SK-N-MC (cell line): ENCODE measurements around the gene GLG1.

ENCODE experiments used
- EZH2 ChIP-seq: fragments of 200-600 bp; sonication (generic); IDR thresholded peaks from one replicate; pipeline ENCODE4 v1.6.1; 2017; ENCODE audit warnings: antibody characterized with exemption
- FOXP2 ChIP-seq: optimal IDR thresholded peaks from 2 replicates; pipeline ENCODE3; 2011; ENCODE audit warnings: mild to moderate bottlenecking, moderate library complexity; ENCODE audit not compliant: insufficient read depth; ENCODE audit errors: extremely low read length, control extremely low read depth
- POLR2AphosphoS5 ChIP-seq: IDR thresholded peaks from 2 replicates; pipeline ENCODE4 v1.6.1; 2012; ENCODE audit warnings: mild to moderate bottlenecking, low read depth, low read length, borderline replicate concordance

GRCh38 chr16:74439685-74440084, 167.2 kb downstream of the GLG1 start:
- TF ChIP-seq POLR2AphosphoS5 (no peak), EZH2 (no peak), FOXP2 (no peak)
